Cardiac muscle cell (in vitro differentiated cells and primary cell): ENCODE data around the gene D2HGDH. TPM values are rescaled to one million over a fixed set of nuclear protein-coding genes. Genes with fewer than 3 reads are reported as not detected.

Source experiments
- DNase-seq, 2 donors: peaks; one replicate each; pipeline versions ENCODE4 v3.0.0 to v3.0.0-alpha.2; 2010 to 2017; ENCODE audit warnings: low read depth in 1 of 2, low spot score in 1 of 2
- H3K27ac ChIP-seq: fragments of 200-600 bp; sonication (generic); 2 replicates; pipeline ENCODE4 v1.5.1; 2016
- H3K27me3 ChIP-seq: fragments of 200-600 bp; sonication (generic); 2 replicates; pipeline ENCODE4 v1.6.0; 2016; ENCODE audit warnings: control low read depth
- H3K36me3 ChIP-seq: fragments of 200-600 bp; sonication (generic); 2 replicates; pipeline ENCODE4 v1.5.1; 2016; ENCODE audit warnings: control low read depth
- H3K4me1 ChIP-seq: fragments of 200-600 bp; sonication (generic); 2 replicates; pipeline ENCODE4 v1.8.1; 2017; ENCODE audit warnings: low read depth, mild to moderate bottlenecking, mixed run types
- H3K4me3 ChIP-seq: fragments of 200-600 bp; sonication (generic); 2 replicates; pipeline ENCODE4 v1.5.1; 2016; ENCODE audit warnings: mild to moderate bottlenecking
- H3K9me3 ChIP-seq: fragments of 200-600 bp; sonication (generic); 2 replicates; pipeline ENCODE4 v1.5.1; 2017; ENCODE audit warnings: low read depth, mild to moderate bottlenecking, control low read depth
- polyA plus RNA-seq: library from polyadenylated mRNA; unstranded; fragments of >200 nt; fragmentation: Nextera tagmentation; extraction: Ambion mirVana; gene quantifications from 2 replicates; pipeline ENCODE4 v1.2.1, GENCODE V29; 2016
- total RNA-seq: library from RNA; depleted of rRNA; stranded (reverse); fragments of >200 nt; gene quantifications from 2 replicates; pipeline ENCODE4 v1.2.3, GENCODE V29; 2016
- TF ChIP-seq, protein P1 (sequence below): IDR thresholded peaks from 2 replicates; pipeline ENCODE4 v1.5.1; 2012; ENCODE audit warnings: low read depth, mild to moderate bottlenecking, low read length

D2HGDH gene
- total and polyA plus RNA-seq, 2 experiments from 2014 or later = 24.6 to 26.8 TPM

DNA sequence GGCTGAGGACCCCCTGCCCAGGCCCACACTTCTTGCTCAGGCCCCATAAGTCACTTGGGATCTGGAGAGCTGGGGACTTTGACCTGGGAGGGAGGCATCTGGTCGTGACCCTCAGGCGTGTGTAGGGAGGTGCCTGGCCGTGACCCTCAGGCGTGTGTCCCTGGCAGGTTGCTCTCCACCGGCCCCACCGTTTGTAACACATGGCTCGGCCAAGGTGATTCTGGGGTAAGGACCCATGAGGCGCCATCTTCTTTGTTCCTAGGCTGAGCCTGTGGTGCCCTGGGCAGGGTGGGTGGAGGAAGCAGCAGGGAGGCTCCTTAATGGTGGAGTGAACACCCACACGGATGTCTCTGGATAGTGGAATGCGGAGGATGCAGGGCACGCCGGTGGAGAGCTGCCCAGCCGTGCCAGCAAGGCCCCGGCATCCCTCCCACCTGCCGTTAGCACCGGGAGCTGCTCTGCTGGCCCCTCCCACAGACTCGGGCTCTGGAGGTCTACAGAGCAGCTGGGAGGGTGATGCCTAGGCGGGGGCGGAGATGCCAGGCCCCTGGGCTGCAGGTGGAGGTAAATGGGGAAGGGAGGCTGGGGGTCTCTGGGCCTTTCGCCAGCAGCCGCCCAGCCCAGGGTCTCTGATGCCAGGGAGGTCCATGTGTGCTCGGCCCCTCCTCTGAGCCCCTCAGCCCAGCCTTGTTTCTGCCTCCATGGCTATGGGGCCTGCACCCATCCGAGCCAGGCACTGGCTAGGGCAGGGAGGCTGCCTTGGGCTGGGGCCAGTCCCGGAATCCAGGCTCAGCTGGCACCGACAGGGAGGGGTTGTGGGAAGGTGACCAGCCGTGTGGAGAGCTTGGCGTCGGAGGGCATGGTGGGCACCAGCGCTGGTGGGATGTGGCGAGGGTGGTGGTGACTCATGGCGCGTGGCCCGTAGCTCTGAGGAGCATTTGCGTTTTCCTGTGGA, 41.1 kb downstream of the D2HGDH start:
- Histone ChIP-seq H3K4me1 (peaks cover 9% of the 10 kb centered on the region), H3K9me3 (no peaks in the 10 kb centered on the region), H3K36me3 (no peaks in the 10 kb centered on the region), H3K4me3 (no peak overlapping the region), H3K27me3 (no peaks in the 10 kb centered on the region), H3K27ac (no peak overlapping the region)
- DNase-seq = no peak
- TF ChIP-seq, protein P1, sequence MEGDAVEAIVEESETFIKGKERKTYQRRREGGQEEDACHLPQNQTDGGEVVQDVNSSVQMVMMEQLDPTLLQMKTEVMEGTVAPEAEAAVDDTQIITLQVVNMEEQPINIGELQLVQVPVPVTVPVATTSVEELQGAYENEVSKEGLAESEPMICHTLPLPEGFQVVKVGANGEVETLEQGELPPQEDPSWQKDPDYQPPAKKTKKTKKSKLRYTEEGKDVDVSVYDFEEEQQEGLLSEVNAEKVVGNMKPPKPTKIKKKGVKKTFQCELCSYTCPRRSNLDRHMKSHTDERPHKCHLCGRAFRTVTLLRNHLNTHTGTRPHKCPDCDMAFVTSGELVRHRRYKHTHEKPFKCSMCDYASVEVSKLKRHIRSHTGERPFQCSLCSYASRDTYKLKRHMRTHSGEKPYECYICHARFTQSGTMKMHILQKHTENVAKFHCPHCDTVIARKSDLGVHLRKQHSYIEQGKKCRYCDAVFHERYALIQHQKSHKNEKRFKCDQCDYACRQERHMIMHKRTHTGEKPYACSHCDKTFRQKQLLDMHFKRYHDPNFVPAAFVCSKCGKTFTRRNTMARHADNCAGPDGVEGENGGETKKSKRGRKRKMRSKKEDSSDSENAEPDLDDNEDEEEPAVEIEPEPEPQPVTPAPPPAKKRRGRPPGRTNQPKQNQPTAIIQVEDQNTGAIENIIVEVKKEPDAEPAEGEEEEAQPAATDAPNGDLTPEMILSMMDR = no peak

DNA sequence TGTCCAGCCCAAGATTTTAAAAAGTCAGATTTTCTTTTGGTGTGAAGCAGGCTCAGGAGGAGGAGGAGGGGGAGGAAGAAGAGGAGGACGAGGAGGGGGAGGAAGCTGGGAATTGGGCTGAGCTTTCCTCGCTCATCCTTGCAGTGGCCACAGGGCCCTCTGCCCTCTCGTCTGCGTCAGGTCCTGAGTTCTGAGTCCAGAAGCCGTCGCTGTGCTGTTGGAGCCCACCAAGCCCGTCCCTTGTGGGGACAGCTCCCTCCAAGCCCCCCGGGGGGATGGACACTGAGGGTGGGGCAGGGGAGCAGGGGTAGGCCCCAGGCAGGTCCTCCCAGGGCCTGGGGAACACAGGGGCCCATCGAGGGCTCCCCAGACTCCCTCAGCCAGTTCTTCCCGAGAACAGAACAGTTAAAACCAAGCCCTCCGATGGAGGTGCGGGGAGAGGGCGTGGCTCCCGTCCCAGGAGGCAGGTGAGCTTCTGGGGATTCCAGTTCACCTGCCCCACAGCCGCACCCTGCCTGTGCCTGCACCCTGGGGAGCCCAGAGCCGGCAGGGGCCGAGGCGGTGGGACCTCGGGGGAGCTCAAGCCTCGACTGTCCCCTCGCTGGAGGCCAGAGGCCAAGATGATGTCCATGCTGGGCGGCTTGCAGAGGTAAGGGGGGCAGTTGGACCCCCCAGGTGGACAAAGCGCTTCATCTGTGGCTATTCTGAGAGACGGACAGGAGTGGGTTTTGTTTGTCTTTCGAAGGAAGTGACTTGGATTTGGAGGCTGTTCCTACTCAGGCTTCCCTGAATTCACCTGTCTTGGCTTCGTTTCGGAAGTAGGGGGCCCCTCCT, 42.1 kb downstream of the D2HGDH start, which contains the start of gene GAL3ST2:
TSS of gene GAL3ST2 (plus strand) at position 487 of the 834 bp plus-strand sequence. CDS start at position 621, 134 bp downstream.
- H3K4me3 ChIP-seq = no peak within 1 kb of the TSS
- no peak within 1 kb of the TSS for H3K27ac ChIP-seq
- no peaks in the 10 kb centered on the region for H3K27me3 ChIP-seq
- no peak for DNase-seq
- H3K4me1 ChIP-seq = peaks cover 6% of the 10 kb centered on the region
- H3K36me3 ChIP-seq = no peaks in the 10 kb centered on the region
- no peaks in the 10 kb centered on the region for H3K9me3 ChIP-seq
- TF ChIP-seq, protein P1 = no peak

DNA sequence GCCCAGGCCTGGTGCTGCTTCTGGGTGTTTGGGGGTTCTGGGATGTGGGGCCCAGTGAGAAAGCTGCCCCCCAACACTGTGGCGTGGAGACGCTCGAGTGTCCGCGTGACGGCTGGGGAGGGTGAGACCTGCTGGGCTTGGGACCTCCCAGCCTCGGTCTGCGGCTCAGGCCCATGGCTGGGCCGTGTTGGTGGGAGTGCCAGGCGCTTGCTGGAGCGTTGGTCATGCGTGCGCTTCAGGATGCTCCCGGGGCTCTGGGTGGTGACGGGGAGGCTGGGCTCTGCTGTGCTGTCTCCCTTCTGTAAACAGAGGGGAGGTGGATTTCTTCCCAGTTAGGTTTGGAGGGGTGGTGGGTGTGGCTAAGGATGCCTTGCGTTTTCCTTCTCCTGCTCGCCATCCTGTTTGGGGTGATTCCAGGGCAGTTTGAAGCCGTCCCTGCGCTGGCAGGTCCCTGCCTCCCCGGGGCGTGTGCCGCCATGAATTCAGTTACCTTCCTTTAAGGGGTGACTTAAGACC, 42.8 kb downstream of the D2HGDH start:
- Histone ChIP-seq H3K27me3 (no peaks in the 10 kb centered on the region), H3K9me3 (no peaks in the 10 kb centered on the region), H3K36me3 (no peaks in the 10 kb centered on the region), H3K4me1 (no peaks in the 10 kb centered on the region), H3K4me3 (no peak overlapping the region), H3K27ac (no peak overlapping the region)
- TF ChIP-seq, protein P1 = no peak
- DNase-seq = no peak

DNA sequence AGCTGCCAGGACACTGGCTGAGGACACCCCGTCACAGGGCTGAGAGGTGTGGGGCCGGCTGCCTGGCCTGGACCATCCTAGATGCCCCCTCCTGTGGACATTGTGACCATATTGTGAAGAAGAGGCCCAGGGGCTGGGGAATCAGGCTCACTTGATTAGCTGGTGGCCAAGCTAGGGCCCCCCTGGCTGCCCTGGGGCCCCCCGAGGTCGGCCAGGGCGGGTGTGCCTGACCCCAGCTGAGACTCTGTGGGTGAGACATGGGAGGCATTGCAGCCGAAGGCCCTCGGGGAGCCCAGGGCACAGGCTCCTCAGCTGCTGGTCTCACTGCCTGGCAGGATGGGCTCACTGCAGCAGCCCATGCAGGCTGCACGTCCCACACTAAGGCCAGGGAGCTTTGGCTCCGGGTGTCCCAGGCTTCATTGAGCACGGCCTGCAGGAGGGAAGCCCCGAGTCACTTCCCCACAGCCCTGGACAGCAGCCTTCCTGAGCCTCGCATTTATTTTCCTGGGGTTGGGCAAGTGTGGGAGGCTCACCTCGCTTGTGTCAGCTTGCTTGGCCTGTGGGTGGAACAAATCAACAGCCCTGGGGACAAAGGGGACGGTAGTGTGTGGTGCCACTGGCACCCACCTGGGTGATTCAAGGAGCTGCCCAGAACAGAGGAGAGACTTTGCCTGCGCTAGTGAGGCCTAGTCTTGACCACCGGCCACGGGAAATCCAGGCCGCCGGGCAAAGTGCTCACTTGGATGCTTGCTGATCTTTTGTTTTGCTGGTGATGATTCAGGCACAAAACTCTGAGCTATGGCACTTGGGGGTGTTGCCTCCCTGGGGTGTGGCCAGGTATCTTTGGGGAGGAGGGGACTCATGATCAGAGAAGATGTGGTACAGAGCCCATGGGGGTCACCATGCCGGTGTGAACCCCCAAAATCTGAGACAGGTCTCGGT, 43.5 kb downstream of the D2HGDH start:
- Histone ChIP-seq H3K27me3 (no peaks in the 10 kb centered on the region), H3K9me3 (no peaks in the 10 kb centered on the region), H3K4me3 (no peak overlapping the region), H3K4me1 (no peaks in the 10 kb centered on the region), H3K36me3 (no peaks in the 10 kb centered on the region), H3K27ac (no peak overlapping the region)
- no peak for DNase-seq
- TF ChIP-seq, protein P1 = no peak
